GM11168 (cell line): ENCODE data around the gene C5orf47.
"Not testable (repeated sequence)": the region's sequence is repeated elsewhere in the genome, so short reads cannot be mapped to it uniquely, and the experiment has no call there.

Source experiments
- in situ Hi-C: fragments of 300-500 bp; cut with MboI; formaldehyde crosslinking; loops from one replicate; pipeline ENCODE4 v1.12.0; 2022; ENCODE audit warnings: low sequenced_read_pairs; ENCODE audit not compliant: unreplicated experiment

C5orf47 gene

DNA sequence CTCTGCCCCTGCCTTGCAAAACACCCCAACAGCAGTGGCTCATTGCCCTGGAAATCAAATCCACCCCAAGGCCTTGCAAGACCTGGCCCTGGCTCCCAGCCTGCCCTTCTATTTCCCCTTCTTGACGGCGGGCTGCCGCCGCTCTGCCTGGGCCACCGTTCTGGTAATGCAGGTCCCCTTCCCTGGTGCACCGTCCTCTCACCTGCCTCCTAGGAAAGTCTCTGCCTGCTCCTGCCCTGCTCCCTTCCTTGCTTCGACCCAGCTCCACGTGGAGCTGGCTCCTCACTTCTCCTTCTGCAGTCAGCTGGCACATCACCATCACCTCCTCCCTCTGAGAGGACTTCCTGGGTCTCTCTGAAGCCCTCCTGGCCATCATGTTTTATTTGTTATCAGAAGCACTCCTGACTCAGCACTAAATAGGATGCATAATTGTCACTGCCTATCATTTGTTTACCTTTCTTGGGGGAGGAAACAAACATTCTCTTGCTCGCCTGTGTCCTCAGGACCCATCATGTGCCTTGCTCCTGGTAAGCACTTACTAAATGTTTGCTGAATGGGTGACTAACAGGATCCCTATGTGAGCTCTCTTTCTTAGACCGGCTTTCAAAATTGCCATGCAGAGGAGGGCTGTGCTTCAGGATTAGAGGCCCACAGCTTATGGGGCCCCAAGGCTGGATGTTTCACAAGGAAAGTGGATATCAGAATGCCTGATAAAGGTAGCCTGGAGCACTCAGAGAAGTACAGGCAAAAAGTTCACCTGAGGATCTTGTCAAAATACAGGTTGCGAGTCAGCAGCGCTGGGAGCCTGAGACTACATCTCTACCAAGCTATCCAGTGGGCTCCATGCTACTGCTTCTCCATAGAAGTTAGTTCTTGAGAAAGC lies 19.6 kb upstream of the C5orf47 start:
- in situ Hi-C loops, result loop anchor here (5.0 kb wide), 1 partner anchor 352 kb away; the partner anchor contains the start of gene BOD1

DNA sequence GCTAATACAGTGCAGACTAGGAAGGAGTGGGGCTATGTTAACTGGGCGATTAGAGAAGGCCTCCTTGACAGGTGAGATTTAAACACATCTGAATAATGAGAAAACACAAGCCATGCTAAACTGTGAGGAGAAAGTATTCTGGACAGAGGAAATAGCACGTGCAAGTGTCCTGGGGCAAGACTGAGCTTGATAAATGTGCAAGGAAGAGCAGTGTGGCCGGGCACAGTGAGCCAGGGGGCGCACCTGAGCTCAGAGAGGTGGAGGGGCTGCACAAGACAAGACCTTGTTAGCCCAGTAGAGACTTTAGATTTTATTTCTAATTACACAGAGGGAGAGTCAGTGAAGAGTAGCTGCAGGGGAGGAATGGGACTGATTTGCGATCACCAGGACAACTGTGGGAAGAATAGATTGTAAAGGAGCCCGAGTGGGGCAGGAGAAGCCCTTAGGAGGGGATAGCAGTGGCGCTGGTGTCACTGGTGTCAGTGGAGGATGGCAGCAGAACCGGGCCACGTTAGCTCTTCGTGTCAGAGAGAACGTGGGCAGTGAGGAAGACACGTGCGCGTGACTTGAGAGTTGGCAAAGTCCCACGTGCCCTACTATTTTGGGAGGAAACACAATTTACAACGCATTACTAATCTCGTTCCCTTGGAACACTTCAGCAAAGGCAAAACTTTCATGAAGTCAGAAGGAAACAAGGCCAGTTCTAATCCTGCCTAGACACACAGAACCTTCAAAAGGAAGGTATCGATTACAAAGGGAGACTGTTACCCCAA lies 17.9 kb upstream of the C5orf47 start:
- in situ Hi-C loops, result no loop called here

DNA sequence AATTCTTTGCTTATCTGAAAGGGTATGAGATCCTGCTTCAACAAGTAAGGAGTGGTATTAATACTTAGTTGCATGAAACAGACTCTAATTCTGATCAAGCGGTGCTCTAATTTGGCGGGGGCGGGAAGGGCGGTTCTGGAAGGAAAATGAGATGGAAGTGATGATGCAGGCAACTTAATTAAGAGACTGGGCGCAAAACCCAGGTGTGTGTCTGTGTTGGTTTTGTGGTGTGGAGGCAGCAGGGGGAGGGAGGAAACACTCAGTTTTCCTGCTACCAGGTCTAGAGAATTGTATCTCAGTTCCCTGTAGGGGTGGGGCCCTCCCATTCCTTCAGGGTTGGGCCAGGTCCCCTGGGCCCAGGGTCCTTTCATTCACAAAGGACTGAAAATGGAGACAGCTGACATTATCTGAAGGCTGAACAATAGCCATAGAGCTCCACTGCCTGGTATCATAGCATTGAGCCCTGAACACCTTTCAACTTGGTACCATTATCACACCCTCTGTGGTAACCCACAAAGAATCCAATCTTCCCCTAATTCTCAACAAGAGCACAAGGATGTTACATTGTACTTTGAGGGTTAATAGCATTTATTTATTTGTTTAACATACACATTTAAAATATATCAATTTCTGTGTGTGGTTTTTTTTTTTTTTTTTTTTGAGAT lies 17.2 kb upstream of the C5orf47 start:
- in situ Hi-C loops, result no loop called here

DNA sequence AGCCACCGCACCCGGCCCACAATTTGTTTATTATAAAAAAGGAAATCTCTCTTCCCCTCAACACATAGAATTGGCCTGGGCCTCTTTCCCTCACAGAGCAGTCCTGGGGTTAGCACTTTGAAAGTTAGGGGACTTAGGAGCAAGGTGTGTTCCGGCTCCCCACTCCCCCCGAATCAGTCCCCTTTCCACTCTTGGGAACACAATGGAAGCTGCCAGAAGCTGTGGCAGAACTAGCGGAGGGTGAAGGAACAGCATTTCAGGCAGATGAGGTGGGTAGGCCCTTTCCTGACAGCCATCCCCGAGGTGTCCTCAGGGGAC lies 16.4 kb upstream of the C5orf47 start:
- in situ Hi-C loops, result no loop called here

DNA sequence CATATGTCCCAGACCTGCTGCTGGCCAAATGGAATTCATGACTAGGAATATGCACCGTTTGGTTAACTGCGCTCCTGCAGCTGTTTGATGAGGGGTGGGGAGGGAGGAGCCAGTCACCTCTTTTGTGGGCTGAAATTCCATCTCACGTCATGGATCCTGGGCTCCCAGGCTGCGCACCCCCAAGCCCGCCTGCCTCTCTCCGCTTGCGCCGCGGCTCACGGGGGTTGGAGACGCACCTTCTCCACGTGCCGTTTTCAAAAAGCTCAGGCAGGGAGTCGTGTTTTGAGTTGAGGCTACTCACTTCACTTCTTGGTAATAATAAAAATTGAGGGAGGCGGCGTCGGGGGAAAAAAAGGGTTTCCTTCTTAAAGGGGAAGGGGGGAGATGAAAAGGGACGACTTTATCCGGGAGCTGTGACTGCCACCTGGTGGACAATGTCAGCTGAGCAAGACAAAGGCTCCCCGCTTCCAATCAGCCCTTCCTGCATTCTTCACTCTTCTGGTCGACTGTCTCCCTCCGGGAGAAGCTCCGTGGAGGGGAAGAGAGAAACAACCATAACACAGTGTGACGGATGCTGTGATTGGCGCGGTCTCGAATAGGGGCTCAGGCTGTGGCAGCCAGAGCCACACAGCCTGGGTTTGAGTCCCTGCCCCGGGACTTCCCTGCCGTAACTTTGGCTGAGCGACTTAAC lies 15.9 kb upstream of the C5orf47 start:
- in situ Hi-C loops, result no loop called here

DNA sequence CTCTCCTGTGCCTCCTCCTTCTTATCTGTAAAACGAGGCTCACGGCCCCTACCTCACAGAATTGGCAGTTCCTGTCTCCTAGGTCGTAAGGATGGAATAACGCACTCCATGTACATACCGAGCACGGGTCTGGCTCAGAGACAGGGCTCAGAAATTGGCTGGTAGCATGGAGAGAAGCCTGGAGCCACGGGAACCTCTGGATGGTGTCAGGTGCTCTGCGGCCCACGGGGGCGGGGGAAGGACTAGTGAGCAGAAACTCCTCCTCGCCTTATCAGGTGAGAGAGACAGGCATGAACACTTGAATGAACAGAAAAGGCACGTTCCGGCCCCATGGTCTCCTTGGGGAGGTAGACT lies 15.4 kb upstream of the C5orf47 start:
- in situ Hi-C loops, result no loop called here

DNA sequence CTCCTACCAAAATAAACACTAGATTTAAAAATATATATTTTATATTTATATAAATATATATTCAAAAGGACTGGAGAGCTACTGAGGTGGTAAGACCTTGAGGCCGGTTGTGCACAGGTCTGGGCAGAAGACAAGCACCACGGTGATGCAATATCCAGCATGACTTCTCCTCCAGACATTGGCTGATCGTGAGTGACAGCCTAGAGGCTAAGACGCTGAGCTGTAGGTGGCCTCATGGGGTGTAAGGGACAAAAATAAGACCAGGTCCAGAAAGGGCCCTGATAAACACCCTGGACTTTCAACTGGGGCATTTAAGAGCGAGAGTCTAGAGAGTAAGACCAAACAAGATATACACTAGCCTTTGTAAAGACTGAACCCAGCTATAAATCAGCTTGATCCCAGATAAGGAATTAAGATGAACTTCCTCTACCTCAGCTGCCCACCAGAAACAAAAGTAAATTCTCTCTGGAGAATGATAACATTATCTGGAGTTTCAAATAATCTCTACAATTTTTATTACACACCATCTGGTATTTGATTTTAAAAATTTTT lies 14.2 kb upstream of the C5orf47 start:
- in situ Hi-C loops, result no loop called here

DNA sequence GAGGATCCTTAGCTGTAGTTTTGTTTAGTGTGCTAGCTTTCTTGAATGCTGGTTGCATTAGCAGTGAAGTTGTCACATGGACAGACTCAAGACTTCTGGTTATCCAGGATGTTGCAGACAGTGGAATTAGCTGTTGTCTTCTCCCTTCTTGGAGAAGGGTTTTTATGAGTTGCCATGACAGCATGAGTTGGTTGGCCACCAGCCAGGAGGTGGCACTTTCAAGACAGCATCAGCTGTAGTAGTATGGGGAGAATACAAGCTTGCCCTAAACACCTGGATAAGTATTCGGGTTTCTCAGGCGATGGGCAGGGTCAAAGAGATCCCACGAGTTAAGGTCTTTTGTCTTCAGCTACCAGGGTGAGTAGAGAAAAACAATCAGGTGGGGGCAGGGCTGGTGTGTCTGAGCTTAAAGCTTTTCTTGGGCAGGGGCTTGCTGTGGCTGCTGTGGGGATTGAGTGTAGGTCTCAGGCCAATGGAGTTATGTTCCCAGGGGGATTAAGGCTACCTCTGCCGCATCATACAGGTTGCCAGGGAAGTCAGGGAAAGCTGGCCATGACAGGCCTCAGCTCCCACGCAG lies 7.7 kb upstream of the C5orf47 start:
- in situ Hi-C loops, result no loop called here

DNA sequence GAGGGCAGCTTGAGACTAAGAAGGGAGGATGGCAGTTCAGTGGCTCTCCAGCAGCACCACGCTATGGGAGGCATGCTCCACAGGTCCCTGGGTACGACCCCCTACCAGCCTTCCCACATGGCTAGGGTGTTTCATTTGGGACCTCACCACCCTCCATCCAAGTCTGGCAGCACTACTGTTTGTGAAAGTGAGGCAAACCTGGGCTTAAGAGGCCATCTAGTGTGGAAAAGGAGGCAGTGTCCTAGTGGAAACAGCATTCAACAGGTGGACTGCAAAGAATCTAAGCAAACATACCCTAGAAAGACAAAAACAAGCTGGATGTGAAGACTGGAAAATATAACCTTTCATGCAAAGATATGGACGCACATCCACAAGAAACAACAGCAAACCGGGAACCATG lies 4.8 kb upstream of the C5orf47 start:
- in situ Hi-C loops, result no loop called here

DNA sequence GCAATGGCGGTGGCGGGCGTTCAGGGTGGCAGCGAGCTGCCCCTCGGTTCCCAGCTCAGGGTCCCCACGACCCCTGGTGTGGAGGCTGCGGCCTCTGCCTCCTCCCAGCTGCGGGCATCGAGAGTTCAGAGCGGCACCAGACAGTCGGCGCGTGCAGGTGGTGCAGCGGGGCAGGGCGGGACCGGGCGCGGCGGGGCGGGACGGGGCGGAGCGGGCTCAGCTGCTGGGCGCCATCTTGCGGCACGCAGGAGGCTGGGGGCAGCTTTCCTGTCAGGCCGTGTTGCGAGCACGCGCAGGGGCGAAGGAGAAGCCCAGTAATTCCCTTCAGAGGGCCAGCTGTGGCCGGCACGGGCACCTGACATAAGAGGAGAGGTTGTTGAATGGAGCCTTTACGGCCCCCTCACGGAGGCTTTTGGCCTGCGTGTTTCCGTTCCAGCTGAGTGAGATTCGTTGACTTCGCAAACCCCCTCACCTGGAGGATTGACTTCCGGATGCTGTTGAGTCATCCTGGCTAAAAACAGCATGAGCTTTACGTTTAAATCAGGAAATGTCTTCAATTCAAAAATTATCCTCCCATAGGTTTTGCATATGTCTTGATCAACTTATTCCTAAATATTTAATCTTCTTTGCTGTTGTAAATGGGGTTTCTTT lies 587 bp downstream of the C5orf47 start:
- in situ Hi-C loops, result no loop called here

DNA sequence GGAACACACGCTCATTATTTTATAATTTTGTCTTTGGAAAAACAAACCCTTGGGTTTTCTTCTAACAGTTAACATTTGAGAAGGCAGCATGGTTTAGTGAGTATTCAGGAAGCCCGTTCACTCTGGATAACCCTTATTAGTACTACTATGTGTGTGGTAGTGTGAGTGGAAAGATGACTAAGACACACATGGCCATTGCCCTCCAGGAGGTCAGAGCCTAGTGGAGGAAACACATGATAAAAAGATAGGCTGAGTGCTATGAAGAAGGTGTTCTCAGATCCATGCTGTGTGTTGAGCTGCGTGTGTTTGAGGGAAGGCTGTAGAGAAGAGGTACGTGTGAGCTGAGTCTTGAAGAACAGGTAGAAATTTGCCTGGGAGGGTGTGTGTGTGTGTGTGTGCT lies 8.4 kb downstream of the C5orf47 start:
- in situ Hi-C loops, result no loop called here

DNA sequence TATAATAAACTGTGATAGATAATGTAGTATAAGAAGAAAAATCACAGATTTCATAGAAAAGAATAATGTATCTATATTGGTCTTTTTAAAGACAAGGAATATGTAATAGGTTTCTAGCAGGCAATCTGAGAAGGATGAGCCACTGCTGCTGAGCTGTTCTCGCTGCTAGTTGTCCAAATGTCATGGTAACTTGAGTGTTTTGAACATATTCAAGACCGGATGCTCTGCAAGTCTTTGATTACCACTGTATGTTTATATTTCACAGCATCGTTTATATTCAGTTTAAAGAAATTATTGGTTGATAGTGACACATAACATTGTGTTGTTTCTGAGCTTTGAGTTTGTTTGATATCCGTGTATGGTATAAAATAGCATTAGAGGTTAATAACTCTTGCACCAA lies 9.6 kb downstream of the C5orf47 start:
- in situ Hi-C loops, result no loop called here

DNA sequence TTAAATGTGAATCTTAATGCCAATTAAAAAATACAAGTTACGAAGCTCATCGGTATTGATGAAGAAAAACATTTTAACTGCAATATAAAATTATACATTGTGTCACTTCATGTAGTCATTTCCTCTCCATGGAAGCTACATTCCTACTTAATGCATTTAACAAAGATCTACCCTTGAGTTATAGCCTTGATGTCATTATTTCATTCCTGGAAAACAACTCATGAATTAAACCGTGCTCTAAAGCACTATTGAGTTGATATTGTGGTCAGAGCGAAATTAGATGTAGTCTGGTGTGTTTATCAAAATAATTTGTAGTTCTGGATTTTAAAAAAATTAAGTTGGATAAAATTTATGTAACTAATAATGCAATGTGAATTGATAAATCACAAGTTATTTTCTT lies 11.1 kb downstream of the C5orf47 start:
- in situ Hi-C loops, result no loop called here

DNA sequence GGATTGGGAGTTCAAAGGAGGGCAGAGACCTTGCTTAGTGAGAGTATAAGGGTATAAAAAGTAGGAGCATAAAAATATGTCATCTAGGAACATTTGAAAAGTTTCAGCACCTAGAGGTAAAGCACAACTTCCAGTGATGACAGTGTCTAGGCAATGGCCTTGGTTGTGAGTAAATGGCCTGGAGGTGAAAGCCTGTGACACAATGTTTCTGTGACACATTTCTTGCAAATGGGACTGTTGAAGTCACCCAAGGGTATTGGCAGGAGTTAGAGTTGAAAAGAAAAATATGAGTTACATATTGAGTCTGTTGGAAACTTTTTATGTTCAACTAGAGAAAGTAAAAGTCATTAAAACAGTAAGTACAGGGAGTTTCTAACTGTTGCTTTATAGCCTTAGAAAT lies 14.8 kb downstream of the C5orf47 start:
- in situ Hi-C loops, result no loop called here

DNA sequence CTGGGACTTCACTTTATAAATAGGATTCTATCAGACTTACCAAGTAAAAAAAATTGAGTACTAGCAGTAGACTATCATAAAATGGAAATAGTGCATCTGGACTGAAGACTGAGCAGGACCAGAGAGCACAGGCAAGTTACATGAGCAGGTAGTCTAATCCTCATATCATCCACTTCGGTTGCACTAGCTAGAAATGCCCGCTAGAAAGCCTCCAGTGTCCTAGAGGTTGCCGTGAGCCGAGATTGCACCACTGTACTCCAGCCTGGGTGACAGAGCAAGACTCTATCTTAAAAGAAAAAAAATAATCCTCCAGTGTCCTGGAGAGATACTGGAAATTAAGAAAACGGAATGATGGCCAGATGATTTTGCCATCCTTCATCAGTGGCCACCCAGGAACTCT lies 20.0 kb downstream of the C5orf47 start:
- in situ Hi-C loops, result no loop called here

DNA sequence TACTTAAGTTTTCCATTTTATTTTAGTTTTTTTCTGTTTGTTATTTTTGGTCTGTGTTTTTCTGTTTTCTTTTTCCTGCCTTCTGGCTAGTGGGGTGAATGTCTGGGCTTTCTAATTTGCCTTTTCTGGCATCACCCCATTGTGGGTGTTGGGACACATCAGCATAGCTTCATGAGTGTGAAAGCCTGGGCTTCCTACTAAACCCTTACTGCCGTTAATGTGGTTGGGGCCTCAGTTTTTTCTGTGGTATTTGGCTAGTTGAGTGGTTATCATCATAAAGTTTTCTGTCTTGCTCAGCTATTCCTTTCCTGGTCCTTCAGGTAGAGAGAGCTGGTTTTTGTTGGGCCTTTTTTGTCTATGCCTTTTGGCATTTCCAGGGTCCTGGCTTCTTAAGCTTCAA lies 21.4 kb downstream of the C5orf47 start:
- in situ Hi-C loops, result no loop called here

DNA sequence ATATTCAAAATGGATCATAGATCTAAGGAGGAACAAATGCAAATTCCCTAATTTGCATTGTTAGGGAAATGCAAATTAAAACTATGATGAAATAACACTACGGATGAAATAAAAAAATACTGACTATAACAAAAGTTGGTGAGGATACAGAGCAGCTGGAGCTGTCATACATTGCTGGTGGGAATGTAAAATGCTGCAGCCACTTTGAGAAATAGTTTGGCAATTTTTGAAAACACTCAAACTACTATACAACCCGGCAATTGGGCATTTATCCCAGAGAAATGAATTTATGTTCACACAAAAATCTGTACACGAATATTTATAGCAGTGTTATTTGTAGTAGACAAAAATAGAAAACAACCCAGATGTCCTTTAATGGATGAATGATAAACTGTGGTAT lies 22.5 kb downstream of the C5orf47 start:
- in situ Hi-C loops, result no loop called here

DNA sequence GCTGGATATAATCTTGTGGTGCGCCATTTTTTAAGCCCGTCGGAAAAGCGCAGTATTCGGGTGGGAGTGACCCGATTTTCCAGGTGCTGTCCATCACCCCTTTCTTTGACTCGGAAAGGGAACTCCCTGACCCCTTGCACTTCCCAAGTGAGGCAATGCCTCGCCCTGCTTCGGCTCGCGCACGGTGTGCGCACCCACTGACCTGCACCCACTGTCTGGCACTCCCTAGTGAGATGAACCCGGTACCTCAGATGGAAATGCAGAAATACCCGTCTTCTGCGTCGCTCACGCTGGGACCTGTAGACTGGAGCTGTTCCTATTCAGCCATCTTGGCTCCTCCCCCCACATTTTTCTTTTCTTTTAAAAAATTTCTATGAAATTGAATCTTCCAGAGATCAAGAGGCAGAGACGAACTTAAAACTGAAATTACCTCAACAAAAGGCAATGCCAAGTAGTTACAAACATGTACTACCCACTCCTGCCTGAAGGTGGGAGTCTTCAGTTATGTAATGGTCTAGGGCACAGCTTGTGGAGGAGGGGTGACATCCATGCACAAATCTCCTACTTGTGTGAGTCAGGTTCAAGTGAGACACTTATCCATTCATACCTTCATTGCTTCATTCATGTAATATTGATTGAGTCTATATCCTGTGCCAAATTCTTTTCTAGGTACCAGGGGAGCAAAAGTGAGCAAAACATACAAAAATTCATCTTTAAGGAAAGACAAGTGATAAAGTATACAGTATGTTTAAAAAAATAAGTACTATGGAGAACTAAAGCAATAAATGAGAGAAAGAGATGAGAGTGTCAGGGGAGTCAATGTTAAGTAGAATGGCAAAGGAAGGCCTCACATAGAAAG lies 31.3 kb downstream of the C5orf47 start:
- in situ Hi-C loops, result not testable (repeated sequence)

DNA sequence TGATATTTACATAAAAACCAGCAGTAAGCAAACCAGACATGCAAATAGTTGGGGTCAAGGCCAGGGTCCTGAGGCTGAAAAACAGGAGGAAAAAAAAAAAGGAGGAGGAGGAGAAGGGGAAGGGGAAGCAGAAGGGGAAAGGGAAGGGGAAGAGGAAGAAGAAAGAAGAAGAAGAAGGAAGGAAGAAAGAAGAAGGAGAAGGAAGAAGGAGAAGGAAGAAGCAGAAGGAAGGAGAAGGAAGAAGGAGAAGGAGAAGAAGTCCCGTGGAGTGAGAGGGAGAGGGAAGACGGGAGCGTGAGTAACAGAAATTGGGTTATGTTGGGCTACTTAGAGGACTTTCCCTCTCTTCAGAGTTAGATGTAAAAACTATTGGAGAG lies 31.9 kb downstream of the C5orf47 start:
- in situ Hi-C loops, result no loop called here
